Measurements from ENCODE around the gene PLCB2.

PLCB2 gene

GRCh38 chr15:40327457-40327856 lies 19.7 kb upstream of the PLCB2 start:
- DNase-seq (ENCODE audit: low read depth in 2 of 2) = no peak

- no peak for DNase-seq (ENCODE audit: low read depth in 2 of 2)
These were observed 18.0 kb upstream of the PLCB2 start for GRCh38 chr15:40325700-40326099.

DNA sequence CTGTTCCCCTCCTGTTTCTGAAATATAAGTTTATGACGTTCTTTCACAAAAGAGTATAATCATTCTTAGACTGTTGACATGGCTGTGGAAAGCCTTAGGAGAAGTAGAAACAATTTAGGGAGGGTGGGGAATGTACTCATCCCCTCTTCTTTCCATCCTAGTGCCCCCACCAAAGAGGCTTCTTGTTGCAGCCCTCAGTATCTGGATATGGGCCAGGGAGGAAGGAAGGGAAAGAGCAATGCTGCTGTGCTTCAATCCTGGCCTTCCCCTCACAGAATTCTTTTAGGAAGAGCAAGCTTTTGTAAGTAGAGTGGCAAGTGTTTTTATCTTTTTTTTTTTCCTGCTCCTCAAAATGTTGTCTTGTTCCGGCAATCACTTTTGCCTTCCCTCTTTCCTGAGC lies 17.5 kb upstream of the PLCB2 start:
- no peak for DNase-seq (ENCODE audit: low read depth in 2 of 2)

- no peak for DNase-seq (ENCODE audit: low read depth in 2 of 2)
These were observed 16.5 kb upstream of the PLCB2 start for GRCh38 chr15:40323953-40324937.

GRCh38 chr15:40323239-40323952 lies 15.7 kb upstream of the PLCB2 start, which contains the start of gene INAFM2:
INAFM2 (plus strand) TSS chr15:40323692; CDS start chr15:40324056, 364 bp downstream.
- DNase-seq (ENCODE audit: low read depth in 2 of 2) = peak; percentile 85

DNA sequence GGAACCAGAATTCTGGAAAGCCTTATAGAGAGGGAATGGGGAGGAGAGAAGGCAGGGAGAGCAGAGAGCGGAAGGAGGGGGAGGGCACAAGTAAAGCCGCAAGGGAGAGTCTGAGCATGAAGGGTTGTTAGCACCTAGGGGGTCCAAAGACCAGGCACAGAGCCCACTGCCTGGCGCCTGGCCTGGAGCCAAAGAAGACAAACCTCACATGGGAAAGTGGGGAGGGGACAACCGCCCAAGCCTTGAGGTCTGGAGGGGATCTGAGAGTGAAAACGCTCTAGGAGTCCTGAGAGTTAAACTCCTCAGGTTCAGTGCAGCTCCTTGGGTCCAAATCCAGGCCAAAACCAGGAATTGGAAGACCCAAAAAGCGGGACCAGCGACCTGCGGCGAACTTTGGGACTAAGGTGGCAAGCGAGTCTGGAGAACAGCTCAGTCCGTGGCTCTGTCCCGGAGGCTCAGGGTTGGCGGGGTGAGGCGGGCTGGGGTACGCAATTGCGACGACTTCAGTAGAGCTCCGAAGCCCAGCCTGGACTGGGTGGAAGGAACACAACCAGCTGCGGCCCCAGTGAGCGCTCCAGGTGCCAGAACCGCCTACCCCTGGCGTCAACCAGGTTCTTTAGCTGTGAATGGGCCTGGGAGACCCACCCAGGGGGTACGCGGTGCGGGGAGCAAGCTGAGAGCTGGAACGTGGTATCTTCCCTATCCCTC lies 14.9 kb upstream of the PLCB2 start:
- no peak for DNase-seq (ENCODE audit: low read depth in 2 of 2)

DNA sequence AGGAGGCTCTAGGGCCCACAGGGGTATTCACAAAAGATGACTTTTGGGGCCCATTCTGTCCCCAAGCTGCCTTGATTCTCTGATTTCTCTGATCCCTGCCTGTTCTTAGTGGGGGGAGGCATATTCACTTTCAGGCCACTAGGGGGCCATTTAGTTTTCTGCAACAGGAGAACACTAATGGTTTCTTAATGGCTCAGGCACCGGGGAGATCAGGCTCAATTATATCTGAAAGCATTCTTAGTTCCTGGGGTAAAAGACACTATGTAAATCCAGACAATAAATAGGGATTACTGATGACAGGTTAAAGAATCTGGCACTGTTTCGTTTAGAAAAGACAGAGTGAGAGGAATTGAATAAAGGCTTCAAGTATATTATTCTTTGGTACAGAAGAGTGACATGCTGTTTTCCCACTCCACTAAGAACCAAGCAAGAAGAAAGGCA lies 13.2 kb upstream of the PLCB2 start:
- no peak for DNase-seq (ENCODE audit: low read depth in 2 of 2)

GRCh38 chr15:40320409-40320808 lies 12.7 kb upstream of the PLCB2 start:
- DNase-seq (ENCODE audit: low read depth in 2 of 2) = no peak

DNA sequence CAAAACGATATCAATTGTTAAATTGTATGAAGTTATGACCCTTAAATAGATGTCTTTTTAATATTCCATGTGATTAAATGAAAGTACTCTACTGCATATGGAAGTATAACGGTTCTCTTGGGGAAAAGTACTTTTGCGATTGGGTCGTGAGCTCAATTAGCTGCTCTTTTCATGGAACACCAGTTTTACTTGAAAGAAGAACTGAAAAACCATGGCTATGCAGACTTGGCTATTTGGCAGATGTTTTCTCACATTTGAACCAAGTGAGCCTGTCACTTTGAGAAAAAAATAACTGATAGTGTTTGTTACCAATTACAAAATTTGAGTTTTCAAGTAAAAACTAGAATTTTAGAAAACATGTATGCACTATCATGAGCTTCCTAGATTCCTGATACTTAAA lies 9.8 kb upstream of the PLCB2 start:
- DNase-seq (ENCODE audit: low read depth in 2 of 2) = no peak

DNA sequence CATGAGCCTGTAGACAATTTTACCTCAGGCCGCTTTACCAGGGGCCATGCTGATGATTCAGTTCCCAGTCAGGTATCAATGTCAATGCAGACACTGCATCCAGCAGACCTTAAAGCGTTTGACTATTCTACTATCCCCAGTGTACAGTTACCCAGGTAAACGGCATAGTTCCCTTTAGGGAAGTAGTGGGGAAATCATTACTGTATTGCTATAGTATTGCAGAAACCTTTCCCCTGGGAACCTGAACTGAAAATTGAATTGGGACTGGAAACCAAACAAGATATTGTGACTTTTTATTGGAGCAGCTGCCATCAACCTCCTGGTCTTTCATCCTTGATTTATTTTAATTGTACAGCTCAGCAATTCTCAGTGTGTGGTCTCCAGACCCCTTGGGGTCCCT lies 9.2 kb upstream of the PLCB2 start:
- no peak for DNase-seq (ENCODE audit: low read depth in 2 of 2)

DNA sequence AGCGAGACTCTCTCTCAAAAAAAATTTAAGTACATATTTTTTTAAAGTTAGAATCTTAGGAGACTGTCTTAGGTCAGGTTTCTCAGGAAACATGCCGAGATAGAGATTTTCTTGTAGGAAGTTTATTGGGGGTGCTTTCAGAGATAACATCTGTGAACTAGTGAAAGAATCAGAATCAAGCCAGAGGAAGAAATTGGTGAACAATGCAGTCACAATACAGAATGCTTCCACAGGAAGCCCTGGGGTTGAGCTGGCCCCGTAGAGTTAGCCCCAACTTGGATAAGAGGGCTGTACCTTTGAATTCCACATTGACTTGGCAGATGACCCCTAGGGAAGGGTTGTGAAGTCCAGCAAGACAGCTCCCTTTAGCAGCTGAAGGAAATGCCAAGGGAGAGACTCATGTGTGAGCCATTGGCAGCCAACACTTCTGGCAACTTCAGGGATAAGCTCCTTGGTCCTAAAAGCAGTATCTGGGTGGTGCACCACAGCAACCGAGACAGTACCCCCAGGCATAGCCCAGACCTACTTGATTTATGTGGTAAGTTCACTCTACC lies 7.1 kb upstream of the PLCB2 start:
- DNase-seq (ENCODE audit: low read depth in 2 of 2) = no peak

DNA sequence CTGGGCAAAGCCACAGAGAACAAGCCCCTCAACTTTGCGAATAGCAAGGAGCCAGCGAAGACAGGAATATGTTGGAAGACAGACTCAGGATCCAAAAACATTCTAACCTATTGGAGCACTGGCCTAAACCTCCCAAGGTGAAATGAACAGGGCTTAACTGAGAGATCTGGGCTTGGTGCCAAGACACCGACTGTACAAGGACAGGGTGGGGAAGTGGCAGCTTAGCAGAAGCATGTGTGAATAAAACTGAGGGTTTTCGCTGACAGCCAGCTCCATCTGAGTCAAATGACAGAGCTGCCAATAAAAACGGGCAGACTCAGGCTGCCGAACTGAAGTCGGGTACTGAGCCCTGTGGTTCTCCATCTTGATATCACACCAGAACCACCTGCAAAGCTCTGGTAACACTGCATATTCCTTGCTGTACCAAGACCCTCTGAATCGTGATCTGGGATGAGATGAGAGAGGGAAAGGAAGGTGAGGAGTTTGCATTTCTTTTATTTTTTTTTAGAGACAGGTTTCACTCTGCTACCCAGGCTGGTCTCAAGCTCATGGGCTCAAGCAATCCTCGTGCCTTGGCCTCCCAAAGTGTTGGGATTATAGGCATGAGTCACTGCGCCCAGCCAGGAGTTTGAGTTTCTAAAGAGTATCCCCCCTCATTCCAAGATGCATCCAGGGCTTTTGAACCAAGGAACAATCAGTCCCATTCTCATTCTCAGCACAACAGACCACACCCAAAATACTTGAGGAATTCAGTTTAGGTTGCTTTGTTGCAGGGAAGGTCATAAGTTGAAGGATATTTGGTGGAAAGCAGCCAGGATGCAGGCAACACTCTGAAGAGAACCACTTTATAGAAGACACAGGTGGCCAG lies 6.0 kb upstream of the PLCB2 start:
- DNase-seq (ENCODE audit: low read depth in 2 of 2) = no peak

DNA sequence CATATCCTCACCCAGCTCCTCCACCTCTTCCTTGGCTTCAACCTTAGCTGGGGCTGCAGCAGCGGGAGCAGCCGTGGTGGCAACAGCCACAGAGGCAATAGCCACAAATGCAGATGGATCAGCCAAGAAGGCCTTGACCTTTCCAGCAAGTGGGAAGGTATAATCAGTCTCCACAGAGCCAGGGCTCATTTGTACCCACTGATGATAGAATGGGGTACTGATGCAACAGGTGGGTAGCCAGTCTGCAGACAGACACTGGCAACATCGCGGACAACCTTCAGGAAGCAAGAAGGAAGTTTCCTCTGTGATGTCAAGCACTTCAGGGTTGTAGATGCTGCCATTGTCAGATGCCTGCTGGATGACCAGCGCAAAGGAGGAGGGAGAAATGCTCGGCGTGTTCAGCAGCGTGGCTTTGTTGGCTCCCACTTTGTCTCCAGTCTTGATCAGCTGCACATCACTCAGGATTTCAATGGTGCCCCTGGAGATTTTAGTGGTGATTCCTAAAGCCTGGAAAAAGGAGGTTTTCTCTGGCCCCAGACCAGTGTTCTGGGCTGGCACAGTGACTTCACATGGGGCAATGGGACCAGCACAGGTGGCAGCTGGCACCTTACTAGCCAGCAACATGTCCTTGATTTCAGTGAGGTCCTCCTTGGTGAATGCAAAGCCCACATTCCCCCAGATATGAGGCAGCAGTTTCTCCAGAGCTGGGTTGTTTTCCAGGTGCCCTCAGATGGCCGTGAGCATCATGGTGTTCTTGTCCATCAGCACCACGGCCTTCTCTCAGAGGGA lies 4.8 kb upstream of the PLCB2 start:
- DNase-seq (ENCODE audit: low read depth in 2 of 2) = no peak

- DNase-seq (ENCODE audit: low read depth in 2 of 2) = no peak
These were observed 3.3 kb upstream of the PLCB2 start for GRCh38 chr15:40310993-40311392.

GRCh38 chr15:40310001-40310959 lies 2.5 kb upstream of the PLCB2 start:
- DNase-seq (ENCODE audit: low read depth in 2 of 2) = peak; percentile 49 to 55

DNA sequence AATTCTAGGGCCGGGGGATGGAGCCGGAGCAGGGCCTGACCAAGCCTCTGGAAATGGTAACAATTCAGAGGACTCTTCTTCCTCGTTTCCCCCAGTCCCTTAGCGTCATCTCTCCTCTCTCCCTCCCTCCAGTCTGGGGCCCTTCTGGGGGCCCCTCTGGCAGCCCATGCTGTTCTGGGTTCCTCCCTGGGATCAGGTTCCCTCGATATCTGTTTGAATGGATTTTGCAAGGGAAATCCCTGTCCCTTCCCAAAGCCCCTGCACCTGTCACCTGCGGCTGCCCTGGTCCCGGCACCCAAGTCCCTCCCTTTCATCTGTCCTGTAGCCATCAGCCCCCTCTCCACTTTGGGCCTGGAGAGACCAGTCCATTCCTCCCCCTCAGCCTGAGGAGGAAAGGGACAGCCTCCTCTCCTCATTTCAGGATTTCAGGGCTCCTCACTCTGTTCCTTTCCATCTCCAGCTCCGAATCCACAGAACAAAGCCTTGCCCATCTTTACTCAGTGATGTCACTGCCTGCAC lies 1.7 kb upstream of the PLCB2 start:
- DNase-seq (ENCODE audit: low read depth in 2 of 2) = no peak

- DNase-seq (ENCODE audit: low read depth in 2 of 2) = no peak
These were observed 827 bp downstream of the PLCB2 start for GRCh38 chr15:40306908-40307307.

DNA sequence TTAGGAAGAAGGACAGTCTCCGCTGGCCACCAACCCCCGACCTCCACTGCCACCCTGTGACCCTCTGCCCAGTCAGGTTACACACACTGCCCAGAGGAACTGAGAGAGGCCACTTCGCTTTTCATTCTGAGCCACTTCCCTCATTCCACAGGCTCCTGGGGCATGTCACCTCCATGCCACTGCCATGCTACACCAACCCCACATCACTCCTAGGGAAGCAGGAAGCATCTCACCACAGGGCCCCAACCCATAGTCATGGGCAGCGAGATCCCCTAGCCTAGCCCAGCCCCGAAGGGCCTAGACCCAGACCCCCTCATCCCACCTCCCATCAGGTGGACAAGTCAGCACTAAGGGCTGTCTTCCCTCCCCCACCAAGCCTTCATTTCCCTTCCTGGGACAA lies 1.4 kb downstream of the PLCB2 start:
- no peak for DNase-seq (ENCODE audit: low read depth in 2 of 2)

- no peak for DNase-seq (ENCODE audit: low read depth in 2 of 2)
These were observed 2.5 kb downstream of the PLCB2 start for GRCh38 chr15:40305281-40305680.
